NCI-H2196 treated with DMSO at 0.1 percent for 48 hours (cell line): Measurements from ENCODE around the gene KCNH4.
"Not testable (repeated sequence)": the region's sequence is repeated elsewhere in the genome, so short reads cannot be mapped to it uniquely, and the experiment has no call there.

ENCODE experiments used
- DNase-seq: peaks from one replicate; lab custom pipeline; 2025; ENCODE audit not compliant: unreplicated experiment; lab: John Stamatoyannopoulos, UW

The KCNH4 gene

GRCh38 chr17:42180922-42181850 lies at the start of gene KCNH4:
Gene KCNH4 (minus strand): TSS chr17:42181142. CDS start chr17:42180945, 197 bp downstream.
- peak; percentile 42 for DNase-seq

DNA sequence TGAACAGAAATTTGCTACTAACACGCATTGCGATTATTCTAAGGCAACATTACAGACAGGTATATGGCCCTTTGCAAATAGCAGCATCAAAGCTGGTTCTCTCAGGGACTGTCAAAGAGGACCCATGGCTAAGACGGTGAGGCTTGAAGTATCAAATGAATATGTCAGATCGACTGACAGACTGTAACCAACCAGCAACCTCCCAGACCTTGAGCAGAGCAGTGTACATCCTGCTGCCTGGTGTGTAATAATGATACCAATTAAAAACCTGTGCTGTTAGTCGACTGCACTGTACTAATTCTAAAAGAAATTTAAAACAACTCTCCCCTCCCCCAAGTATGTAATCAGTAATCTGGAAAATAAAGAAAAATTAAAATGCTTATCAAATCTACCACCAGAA lies 49.3 kb upstream of the KCNH4 start:
- no peak for DNase-seq

DNA sequence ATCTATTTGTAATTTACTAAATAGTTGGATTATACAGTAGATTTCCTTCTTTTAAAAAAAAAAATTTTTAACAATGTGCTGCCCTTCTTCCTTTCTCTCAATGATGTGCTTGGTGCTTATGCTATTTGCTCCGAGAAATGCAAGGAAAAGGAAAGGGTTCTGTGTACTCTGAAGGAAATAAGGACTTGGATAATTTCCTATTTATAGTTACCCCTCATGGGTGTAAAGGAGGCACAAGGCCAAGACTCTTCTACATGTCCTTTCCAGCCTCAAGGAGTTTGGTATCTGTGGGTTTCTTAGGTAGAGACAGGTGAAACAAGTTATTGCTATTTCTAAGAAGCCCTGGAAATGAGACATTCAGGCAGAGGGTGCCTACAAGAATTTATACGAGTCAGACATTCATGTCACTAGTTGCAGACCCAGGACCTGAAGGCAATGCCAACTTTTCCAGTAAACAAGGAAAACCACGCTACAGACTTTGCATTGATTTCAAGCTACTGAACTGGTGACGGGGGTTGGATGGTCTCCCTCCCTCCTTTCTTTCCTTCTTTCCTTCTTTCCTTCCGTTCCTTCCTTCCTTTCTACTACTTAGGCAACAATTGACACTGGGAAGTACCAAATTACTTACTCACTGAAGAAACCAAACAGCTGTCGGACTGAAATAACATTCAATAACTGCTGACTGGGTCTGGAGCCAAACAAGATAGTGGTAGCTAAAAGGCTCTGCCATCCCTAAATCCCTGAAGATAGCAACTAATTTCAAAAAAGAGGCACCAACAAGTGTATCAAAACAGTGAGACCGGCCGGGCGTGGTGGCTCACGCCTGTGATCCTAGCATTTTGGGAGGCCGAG lies 47.1 kb upstream of the KCNH4 start:
- no peak for DNase-seq

DNA sequence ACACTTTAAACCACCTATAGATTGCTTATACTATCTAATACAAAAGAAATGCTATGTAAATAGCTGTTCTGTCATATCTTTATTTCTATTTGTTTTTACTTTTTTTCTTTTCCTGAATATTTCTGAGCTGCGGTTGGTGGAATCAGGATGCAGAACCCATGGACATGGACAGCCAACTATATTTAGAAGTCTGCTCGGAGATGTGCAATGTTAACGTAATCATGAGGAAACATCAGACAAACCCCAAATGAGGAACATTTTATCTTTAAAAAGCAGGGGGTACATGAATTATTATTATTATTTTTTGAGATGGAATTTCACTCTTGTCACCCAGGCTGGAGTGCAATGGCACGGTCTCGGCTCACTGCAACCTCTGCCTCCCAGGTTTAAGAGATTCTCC lies 44.7 kb upstream of the KCNH4 start:
- no peak for DNase-seq

- DNase-seq, result no peak
Observed at GRCh38 chr17:42224651-42225050, 43.7 kb upstream of the KCNH4 start.

DNA sequence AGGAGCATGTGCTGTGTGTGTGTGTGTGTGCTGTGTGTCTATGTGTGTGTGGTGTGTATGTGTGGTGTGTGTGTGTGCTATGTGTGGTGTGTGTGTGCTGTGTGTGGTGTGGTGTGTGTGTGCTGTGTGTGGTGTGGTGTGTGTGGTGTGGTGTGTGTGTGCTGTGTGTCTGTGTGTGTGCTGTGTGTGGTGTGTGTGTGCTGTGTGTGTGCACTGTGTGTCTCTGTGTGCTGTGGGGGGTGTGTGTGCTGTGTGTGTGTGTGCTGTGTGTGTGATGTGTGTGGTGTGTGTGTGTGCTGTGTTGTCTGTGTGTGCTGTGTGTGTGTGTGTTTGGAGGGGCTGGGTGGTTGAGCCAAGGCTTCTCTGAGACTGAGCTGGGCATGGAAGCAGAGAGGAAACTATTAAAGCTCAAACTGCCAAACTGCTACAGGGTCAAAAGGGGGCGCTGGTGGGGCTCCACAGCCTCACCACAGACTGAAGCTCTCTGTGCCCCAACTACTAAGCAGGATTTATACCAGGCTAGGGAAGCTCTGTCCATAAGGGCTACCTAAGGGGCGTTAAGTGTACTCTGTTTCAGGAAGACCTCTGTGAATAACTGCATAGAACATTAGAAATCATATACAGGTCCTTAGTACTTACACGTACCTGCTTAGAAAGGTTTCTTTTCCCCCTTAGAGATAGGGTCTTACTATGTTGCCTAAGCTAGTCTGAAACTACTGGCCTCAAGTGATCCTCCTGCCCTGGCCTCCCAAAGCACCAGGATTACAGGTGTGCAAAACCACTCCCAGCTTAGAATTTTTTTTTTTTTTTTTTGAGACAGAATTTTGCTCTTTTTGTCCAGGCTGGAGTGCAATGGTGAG lies 41.2 kb upstream of the KCNH4 start:
- peak; percentile 5 for DNase-seq

DNA sequence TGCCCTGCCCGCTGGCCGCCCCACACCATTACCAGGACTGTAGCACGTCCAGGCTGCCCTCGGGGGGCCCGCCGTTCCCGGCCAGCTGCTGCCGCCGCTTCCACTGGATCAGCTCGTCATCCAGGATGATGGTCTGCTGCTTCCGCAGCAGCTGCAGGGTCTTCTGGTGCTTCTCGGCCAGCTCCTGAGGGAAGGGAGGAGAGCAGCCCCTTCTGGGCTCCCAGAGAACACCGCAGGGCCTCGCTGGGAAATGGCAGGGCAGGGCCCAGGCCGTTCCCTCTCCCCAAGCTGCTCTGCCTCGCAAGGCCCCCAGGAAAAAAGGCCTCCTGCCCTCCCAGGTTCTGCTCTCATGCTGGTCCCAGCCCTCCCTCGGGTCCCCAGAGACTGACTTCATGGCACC lies 38.3 kb upstream of the KCNH4 start:
- DNase-seq, result not testable (repeated sequence)

DNA sequence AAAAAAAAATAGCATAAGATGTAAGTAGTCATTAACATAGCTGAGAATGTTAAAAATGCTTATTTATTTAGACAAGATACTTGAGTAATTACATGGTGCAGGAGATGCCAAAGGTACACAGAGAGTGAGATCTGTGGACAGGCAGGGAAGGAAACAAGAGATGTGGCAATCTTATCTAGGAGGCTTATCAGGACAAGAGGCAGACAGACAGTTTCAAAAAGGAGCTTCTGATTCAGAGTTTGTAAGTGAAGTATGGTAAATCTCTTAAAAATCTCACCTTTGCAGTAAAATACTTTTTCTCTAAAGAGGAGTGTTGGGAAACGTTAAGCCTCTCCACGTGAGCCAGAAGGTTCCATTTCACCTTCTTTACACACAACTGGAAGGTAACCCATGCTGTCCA lies 33.2 kb upstream of the KCNH4 start:
- DNase-seq, result no peak

- no peak for DNase-seq
Observed at GRCh38 chr17:42212382-42212781, 31.4 kb upstream of the KCNH4 start.

DNA sequence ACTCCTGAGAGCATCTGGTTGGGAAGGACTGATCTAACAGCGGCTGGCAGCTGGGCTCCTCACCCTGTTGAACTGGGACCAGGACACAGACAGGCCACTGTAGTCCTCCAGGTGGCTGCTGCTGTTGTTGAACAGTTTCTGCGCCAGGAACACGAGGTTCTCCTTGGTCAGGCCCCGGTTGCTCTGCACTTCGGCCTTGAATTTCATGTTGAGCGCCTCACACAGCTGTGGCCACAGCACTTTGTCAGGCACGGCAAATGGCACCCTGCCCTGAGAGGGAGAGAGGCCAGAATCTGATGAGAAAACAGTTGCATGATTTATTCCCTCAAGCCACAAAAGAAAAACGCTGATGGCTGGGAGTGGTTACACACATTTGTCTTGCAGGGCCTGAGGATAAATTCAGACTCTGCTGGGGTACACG lies 31.0 kb upstream of the KCNH4 start:
- not testable (repeated sequence) for DNase-seq

GRCh38 chr17:42210046-42210445 lies 29.1 kb upstream of the KCNH4 start:
- DNase-seq, result no peak

DNA sequence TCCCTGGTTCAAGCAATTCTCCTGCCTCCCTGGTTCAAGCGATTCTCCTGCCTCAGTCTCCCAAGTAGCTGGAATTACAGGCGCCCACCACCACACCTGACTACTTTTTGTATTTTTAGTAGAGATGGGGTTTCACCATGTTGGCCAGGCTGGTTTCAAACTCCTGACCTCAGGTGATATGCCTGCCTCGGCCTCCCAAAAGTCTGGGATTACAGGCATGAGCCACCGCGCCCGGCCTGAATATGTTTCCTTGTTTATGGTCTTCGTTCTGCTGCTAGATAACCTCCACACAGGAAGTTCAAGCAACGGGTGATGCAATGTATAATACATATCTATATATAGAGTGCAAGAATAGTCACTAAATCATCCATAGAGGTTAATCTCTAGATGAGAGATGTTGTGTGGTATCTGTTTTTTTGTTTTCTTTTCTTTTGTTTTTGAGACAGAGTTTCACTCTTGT lies 25.2 kb upstream of the KCNH4 start:
- not testable (repeated sequence) for DNase-seq

DNA sequence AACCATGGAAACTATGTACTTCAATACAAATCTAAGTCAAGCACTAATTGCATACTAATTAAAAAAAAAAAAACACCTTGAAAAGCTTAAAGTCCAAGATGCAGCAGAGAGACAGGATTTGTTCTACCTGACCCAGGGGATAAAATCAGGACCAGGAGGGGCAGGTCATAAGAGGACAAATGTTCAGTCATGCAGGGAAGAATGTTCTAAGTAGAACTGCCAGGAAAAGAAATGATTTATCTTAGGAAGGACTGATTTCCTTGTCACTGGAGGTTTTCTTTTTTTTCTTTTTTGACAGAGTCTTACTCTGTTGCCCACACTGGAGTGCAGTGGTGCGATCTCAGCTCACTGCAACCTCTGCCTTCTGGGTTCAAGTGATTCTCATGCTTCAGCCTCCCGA lies 22.4 kb upstream of the KCNH4 start:
- DNase-seq, result no peak

GRCh38 chr17:42202696-42203095 lies 21.8 kb upstream of the KCNH4 start:
- no peak for DNase-seq

DNA sequence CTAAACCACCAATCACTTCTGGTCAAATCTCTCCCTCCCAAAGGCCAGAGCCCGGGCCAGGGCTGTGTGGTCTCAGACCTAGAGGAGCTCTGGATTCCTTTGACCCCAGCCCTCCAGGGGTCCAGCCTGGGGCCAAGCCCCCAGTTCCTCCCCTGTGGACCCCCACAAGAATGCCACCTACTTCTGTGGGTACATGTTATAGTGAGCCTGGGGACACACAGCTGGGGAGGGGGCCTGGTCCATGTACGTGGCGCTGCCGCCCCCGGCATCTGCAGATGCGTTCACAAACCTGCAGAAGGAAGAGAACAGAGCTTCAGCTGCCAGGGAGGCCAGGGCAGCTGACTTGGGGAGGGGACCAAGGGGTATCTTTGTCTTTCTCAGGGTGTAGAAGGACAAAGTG lies 21.2 kb upstream of the KCNH4 start:
- DNase-seq, result no peak

GRCh38 chr17:42201458-42201772 lies 20.5 kb upstream of the KCNH4 start:
- no peak for DNase-seq

- no peak for DNase-seq
Observed at GRCh38 chr17:42200706-42201457, 19.9 kb upstream of the KCNH4 start.

GRCh38 chr17:42199416-42200011 lies 18.6 kb upstream of the KCNH4 start:
- no peak for DNase-seq

GRCh38 chr17:42198897-42199296 lies 18.0 kb upstream of the KCNH4 start:
- DNase-seq, result no peak
